ENCODE measurements around the gene GDI1. TPM values are rescaled to one million over a fixed set of nuclear protein-coding genes. Genes with fewer than 3 reads are reported as not detected.
A peak's percentile ranks its signal among the peaks of the same experiment; 100 is the strongest.

GDI1 gene
- total and polyA plus RNA-seq, 2 donors (not counting 1 experiment from before 2014, with no cell fraction given), result 199 to 311 TPM

DNA sequence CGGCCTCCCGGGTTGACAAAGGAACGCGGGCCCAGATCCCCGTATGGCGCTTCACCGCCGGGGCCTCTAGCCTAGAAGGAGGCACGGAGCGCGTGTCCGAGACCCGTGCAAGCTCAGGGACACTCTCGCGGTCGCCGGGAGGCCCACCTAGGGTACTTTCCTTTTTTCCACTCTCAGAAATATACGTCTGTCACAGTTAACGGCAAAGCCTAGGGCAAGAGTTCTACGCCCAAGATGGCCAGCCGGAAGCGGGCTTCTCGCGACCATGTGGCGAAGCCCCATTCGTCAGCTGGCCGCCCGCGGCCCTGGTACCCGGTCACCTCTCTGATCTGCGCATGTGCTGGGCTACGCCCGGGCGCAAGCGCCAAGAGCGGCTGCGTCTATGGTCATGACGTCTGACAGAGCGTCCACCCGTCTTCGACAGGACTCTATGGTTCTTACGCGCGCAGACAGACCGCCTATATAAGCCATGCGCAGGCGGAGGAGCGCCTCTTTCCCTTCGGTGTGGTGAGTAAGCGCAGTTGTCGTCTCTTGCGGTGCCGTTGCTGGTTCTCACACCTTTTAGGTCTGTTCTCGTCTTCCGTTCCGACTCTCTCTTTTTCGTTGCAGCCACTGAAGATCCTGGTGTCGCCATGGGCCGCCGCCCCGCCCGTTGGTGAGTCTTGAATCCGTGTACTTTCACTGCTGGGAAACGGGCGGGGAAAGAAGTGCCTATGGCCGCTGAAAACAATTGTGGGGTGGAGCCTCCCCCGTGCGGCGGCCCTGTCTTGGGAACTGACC is 38.9 kb upstream of the GDI1 start, which contains the start of gene RPL10:
RPL10 (plus strand) TSS at position 490 of the 780 bp plus-strand sequence; CDS start at position 633, 143 bp downstream.
- peaks cover 12 to 20% of the 10 kb centered on the region in 2 donors for H3K4me1 ChIP-seq (ENCODE audit: control insufficient read depth in 2 of 2, insufficient read depth in 2 of 2, low read length in 2 of 2)
- no peaks in the 10 kb centered on the region for H3K27me3 Mint-ChIP-seq
- peak within 1 kb of the TSS; percentile 81 for H3K4me2 ChIP-seq (replicated peaks; ENCODE audit: low read depth, low read length, poor library complexity, severe bottlenecking)
- no peaks in the 10 kb centered on the region for H3K9me3 ChIP-seq (ENCODE audit: control extremely low read depth in 1 of 3, control insufficient read depth in 2 of 3, insufficient read depth in 1 of 3, low read length in 2 of 3)
- TF ChIP-seq, protein P1, sequence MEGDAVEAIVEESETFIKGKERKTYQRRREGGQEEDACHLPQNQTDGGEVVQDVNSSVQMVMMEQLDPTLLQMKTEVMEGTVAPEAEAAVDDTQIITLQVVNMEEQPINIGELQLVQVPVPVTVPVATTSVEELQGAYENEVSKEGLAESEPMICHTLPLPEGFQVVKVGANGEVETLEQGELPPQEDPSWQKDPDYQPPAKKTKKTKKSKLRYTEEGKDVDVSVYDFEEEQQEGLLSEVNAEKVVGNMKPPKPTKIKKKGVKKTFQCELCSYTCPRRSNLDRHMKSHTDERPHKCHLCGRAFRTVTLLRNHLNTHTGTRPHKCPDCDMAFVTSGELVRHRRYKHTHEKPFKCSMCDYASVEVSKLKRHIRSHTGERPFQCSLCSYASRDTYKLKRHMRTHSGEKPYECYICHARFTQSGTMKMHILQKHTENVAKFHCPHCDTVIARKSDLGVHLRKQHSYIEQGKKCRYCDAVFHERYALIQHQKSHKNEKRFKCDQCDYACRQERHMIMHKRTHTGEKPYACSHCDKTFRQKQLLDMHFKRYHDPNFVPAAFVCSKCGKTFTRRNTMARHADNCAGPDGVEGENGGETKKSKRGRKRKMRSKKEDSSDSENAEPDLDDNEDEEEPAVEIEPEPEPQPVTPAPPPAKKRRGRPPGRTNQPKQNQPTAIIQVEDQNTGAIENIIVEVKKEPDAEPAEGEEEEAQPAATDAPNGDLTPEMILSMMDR (IDR thresholded peaks at IDR 0.05), result no peak
- no peak for TF ChIP-seq EZH2 (IDR thresholded peaks at IDR 0.05; ENCODE audit: borderline replicate concordance, insufficient read depth, low read depth, low read length, poor library complexity, severe bottlenecking)
- H3K4me3 ChIP-seq (ENCODE audit: control extremely low read depth in 1 of 5, extremely low read depth in 1 of 5, insufficient read depth in 1 of 5, low read depth in 2 of 5, low read length in 4 of 5), result peak within 1 kb of the TSS; percentile 63 to 96 (median 78)
- H2AFZ ChIP-seq (ENCODE audit: insufficient read depth, low read depth, low read length, poor library complexity, severe bottlenecking), result peak within 1 kb of the TSS; percentile 39
- intact Hi-C loops (cut with micrococcal nuclease), result loop anchor here (5.0 kb wide), 2 partner anchors 94 to 119 kb away; partner anchors contain the start of genes FAM3A and SLC10A3
- peak within 1 kb of the TSS; percentile 86 for H3K9ac ChIP-seq (ENCODE audit: low read length)
- peak within 1 kb of the TSS; percentile 99 to 100 for H3K27ac ChIP-seq (ENCODE audit: low read length in 2 of 2)
- no peaks in the 10 kb centered on the region for H3K79me2 ChIP-seq (ENCODE audit: control insufficient read depth, insufficient read depth, low read length)
- H3K4me3 Mint-ChIP-seq, result peak within 1 kb of the TSS; percentile 99
- WGBS (ENCODE audit: insufficient coverage), result under 1% methylated on average over 58 of the region's 69 CpGs
- POLR2A ChIA-PET, result interaction anchor here (0.6 to 3.4 kb wide), 20 partner anchors 9 to 977 kb away, joined by 3 to 31 read pairs (median 6); partner anchors contain the start of genes ARHGAP4, ATP6AP1, DNASE1L1 and EMD
- H3K27ac Mint-ChIP-seq, result peak within 1 kb of the TSS; percentile 99
- H3K4me1 Mint-ChIP-seq, result peaks cover 17% of the 10 kb centered on the region
- H4K20me1 ChIP-seq (ENCODE audit: control insufficient read depth, insufficient read depth, low read length, poor library complexity, severe bottlenecking), result peaks cover 30% of the 10 kb centered on the region
- DNase-seq (peak; percentile 94), ATAC-seq (ENCODE audit: low read depth) (peak; percentile 76)
- no peaks in the 10 kb centered on the region for H3K9me3 Mint-ChIP-seq (ENCODE audit: insufficient read depth)
- peaks cover 0 to 22% of the 10 kb centered on the region in 2 experiments for H3K36me3 ChIP-seq (replicated peaks in 1 of 2; ENCODE audit: control extremely low read depth in 1 of 2, control insufficient read depth in 1 of 2, extremely low read depth in 1 of 2, insufficient read depth in 2 of 2, low read length in 1 of 2)
- CTCF ChIA-PET, result interaction anchor here (0.7 to 3.2 kb wide), 12 partner anchors 12 to 135 kb away, joined by 3 to 17 read pairs (median 4); partner anchors contain the start of genes DNASE1L1, FAM3A, FLNA and SLC10A3
- no peaks in the 10 kb centered on the region for H3K27me3 ChIP-seq (replicated peaks in 1 of 4; ENCODE audit: control extremely low read depth in 1 of 4, control insufficient read depth in 3 of 4, insufficient read depth in 4 of 4, low read length in 3 of 4)

Data from B cell (primary cell).